Naive thymus-derived CD4-positive, alpha-beta T cell (primary cell): ENCODE measurements around the gene RUFY2. TPM values are rescaled to one million over a fixed set of nuclear protein-coding genes. Genes with fewer than 3 reads are reported as not detected.
"Not testable (repeated sequence)": the region's sequence is repeated elsewhere in the genome, so short reads cannot be mapped to it uniquely, and the experiment has no call there.

Experiments used
- ATAC-seq: fragments of 150-1000 bp; cut with Tn5 transposase; 2 replicates; pipeline ENCODE4 v1.10.0; 2021; ENCODE audit warnings: mild to moderate bottlenecking, moderate library complexity
- CTCF ChIA-PET: fragments of 350-600 bp; sonication (Branson Sonifier 250); formaldehyde crosslinking; loops from one replicate; lab custom pipeline; 2021; ENCODE audit warnings: antibody characterized with exemption; lab: Charles Lee
- POLR2A ChIA-PET: fragments of 350-600 bp; sonication (Branson Sonifier 250); formaldehyde crosslinking; loops from one replicate; lab custom pipeline; 2021; ENCODE audit warnings: antibody characterized with exemption, inconsistent platforms; lab: Charles Lee
- DNase-seq, 9 donors: peaks; one replicate each; pipeline versions ENCODE4 v3.0.0 to v3.0.0-alpha.2; 2020 to 2022; ENCODE audit warnings: mixed read lengths in 1 of 9
- H3K27ac ChIP-seq: one replicate; pipeline ENCODE4 v1.7.0; 2013; ENCODE audit warnings: mild to moderate bottlenecking, low read depth, low read length, moderate library complexity
- H3K27me3 ChIP-seq, 2 donors: one replicate each; pipeline ENCODE4 v1.7.0; 2013; ENCODE audit warnings: low read length in 2 of 2, mild to moderate bottlenecking in 2 of 2, moderate library complexity in 2 of 2; ENCODE audit not compliant: control insufficient read depth in 2 of 2, insufficient read depth in 2 of 2
- H3K36me3 ChIP-seq, 3 experiments: 1 replicate in 2 of 3; 2 replicates in 1 of 3; pipeline ENCODE4 v1.7.0; 2013; ENCODE audit warnings: low read length in 3 of 3, mild to moderate bottlenecking in 3 of 3, moderate library complexity in 1 of 3; ENCODE audit not compliant: insufficient read depth in 3 of 3, control insufficient read depth in 2 of 3
- H3K4me1 ChIP-seq, 2 donors: one replicate each; pipeline ENCODE4 v1.7.0; 2013; ENCODE audit warnings: low read length in 2 of 2, mild to moderate bottlenecking in 2 of 2, moderate library complexity in 1 of 2; ENCODE audit not compliant: control insufficient read depth in 2 of 2, insufficient read depth in 2 of 2
- H3K4me3 ChIP-seq: 2 replicates; pipeline ENCODE4 v1.7.0; 2013; ENCODE audit warnings: mild to moderate bottlenecking, low read length
- H3K9me3 ChIP-seq, 3 experiments: 1 replicate in 2 of 3; 2 replicates in 1 of 3; pipeline ENCODE4 v1.7.0; 2013; ENCODE audit warnings: low read length in 3 of 3; ENCODE audit not compliant: control insufficient read depth in 2 of 3
- H3K27ac Mint-ChIP-seq, 9 donors: one replicate each; pipeline ENCODE4 v1.8.0; 2020 to 2022; ENCODE audit warnings: mixed read lengths in 9 of 9, mild to moderate bottlenecking in 8 of 9, moderate library complexity in 5 of 9, inconsistent platforms in 2 of 9
- H3K27me3 Mint-ChIP-seq, 5 donors: one replicate each; pipeline ENCODE4 v1.8.0; 2021 to 2022; ENCODE audit warnings: mixed read lengths in 5 of 5, mild to moderate bottlenecking in 1 of 5
- H3K36me3 Mint-ChIP-seq, 5 donors: one replicate each; pipeline ENCODE4 v1.8.0; 2020 to 2022; ENCODE audit warnings: mixed read lengths in 5 of 5, mild to moderate bottlenecking in 3 of 5, inconsistent platforms in 1 of 5
- H3K4me1 Mint-ChIP-seq, 7 donors: one replicate each; pipeline ENCODE4 v1.8.0; 2020 to 2022; ENCODE audit warnings: mixed read lengths in 7 of 7, mild to moderate bottlenecking in 3 of 7, inconsistent platforms in 1 of 7
- H3K4me3 Mint-ChIP-seq, 10 donors: one replicate each; pipeline ENCODE4 v1.8.0; 2020 to 2022; ENCODE audit warnings: mild to moderate bottlenecking in 10 of 10, mixed read lengths in 10 of 10, moderate library complexity in 6 of 10, inconsistent platforms in 2 of 10
- H3K9me3 Mint-ChIP-seq, 11 donors: one replicate each; pipeline ENCODE4 v1.8.0; 2020 to 2022; ENCODE audit warnings: mixed read lengths in 11 of 11, mild to moderate bottlenecking in 4 of 11, inconsistent platforms in 1 of 11, moderate library complexity in 1 of 11
- intact Hi-C, 2 donors: fragments of 100-400 bp; cut with micrococcal nuclease; formaldehyde crosslinking; loops; one replicate each; pipeline ENCODE4 v1.15.1; 2023
- polyA plus RNA-seq, 2 donors: library from polyadenylated mRNA; unstranded; fragments of 300-500 nt; fragmentation: Illumina TruSeq; gene quantifications; one replicate each; pipeline ENCODE4 v1.2.3, GENCODE V29; 2021
- total RNA-seq, 6 experiments: library from RNA in 5 of 6; stranded (reverse) in 5 of 6; gene quantifications; 1 replicate in 5 of 6; 2 replicates in 1 of 6; pipeline ENCODE4 v1.2.3 and lab custom pipeline; 2021 to 2026

RUFY2 gene
- total RNA-seq (10 to 100 TPM; 15.1 to 24.7 (median 20.4) TPM), polyA plus RNA-seq (1 to 10 TPM; 6.1 to 6.4 TPM), total RNA-seq (lab: John Stamatoyannopoulos, UW) (33.1 reads per million, percentile 62 among the genes with 10 or more reads in this experiment)

DNA sequence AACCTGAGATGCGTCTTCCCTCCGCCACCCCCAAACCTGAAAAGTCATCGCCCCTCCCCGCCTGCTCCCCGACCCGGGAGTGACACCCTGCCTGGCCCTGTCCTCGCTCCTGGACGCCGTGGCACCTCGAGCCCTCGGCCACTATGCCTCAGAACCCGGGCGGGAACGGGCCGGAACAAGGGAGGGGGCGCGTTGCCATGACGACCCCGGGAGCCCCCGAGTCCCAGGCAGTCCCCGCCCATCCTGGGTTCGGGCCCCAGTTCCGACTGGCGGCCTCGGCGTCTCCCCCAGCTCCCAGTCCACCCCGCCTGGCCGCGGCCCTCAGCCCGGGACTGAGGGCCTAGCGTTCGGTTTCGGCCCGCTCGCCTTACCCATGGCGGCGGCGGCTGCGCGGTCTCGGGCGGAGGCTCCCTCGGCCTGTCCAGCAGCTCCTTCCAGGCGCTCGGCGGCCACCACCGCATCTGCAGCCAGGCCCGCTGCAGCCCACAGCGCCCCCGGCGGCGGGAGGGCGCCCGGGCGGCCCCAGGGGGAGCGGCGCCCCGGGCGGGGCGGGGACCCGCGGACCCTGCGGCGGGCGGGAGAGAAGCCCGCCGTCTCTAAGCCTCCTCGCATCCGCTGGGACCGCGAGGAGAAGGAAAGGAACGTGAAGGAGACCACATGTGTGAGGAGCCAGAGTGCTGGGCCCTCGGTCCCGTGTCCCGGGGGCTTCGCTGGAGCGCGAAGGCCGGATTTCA, at the start of gene RUFY2:
RUFY2 (minus strand) TSS at position 463 of the 734 bp plus-strand sequence; CDS start at position 375, 88 bp downstream.
- Histone ChIP-seq H3K4me1 (peaks cover 3 to 7% of the 10 kb centered on the region in 2 donors), H3K27ac (peak within 1 kb of the TSS; percentile 76), H3K9me3 (no peaks in the 10 kb centered on the region), H3K27me3 (no peaks in the 10 kb centered on the region), H3K4me3 (peak within 1 kb of the TSS; percentile 73), H3K36me3 (peaks cover 0 to 8% (median 0%) of the 10 kb centered on the region in 3 experiments)
- Mint-ChIP-seq H3K27me3 (no peaks in the 10 kb centered on the region), H3K4me1 (peaks cover 10 to 19% (median 17%) of the 10 kb centered on the region in 7 donors), H3K4me3 (peak within 1 kb of the TSS; percentile 85 to 96 (median 89)), H3K27ac (peak within 1 kb of the TSS; percentile 62 to 90 (median 81)), H3K9me3 (no peaks in the 10 kb centered on the region), H3K36me3 (no peaks in the 10 kb centered on the region)
- ATAC-seq (peak; percentile 98), DNase-seq (peak; percentile 61 to 91 (median 74))
- ChIA-PET CTCF (interaction anchor here (0.6 to 0.9 kb wide), 3 partner anchors 59 to 589 kb away, joined by 3 read pairs; no protein-coding TSS in a partner anchor), POLR2A (interaction anchor here (0.8 to 1.1 kb wide), 3 partner anchors 73 to 120 kb away, joined by 3 to 4 read pairs (median 3); partner anchors contain the start of gene HNRNPH3)
- intact Hi-C loops, result loop anchor here (1.0 to 5.0 kb wide), 17 partner anchors 64 to 715 kb away; partner anchors contain the start of genes CCAR1 (in 2 of the 2), DDX50 (in 2 of the 2), DNA2 (in 2 of the 2) and HERC4 (in 2 of the 2)

GRCh38 chr10:68449698-68450097, 42.6 kb upstream of the RUFY2 start:
- H3K4me3 ChIP-seq, H3K27me3 ChIP-seq, H3K9me3 ChIP-seq, CTCF ChIA-PET, ATAC-seq, H3K27ac ChIP-seq, H3K27ac Mint-ChIP-seq, H3K4me1 ChIP-seq, H3K36me3 ChIP-seq, H3K27me3 Mint-ChIP-seq, POLR2A ChIA-PET, H3K4me1 Mint-ChIP-seq, H3K9me3 Mint-ChIP-seq, intact Hi-C loops, H3K4me3 Mint-ChIP-seq, DNase-seq: not testable (repeated sequence)
- peaks cover 3 to 17% (median 10%) of the 10 kb centered on the region in 5 donors for H3K36me3 Mint-ChIP-seq

GRCh38 chr10:68446179-68446578, 39.1 kb upstream of the RUFY2 start:
- DNase-seq, result no peak
- CTCF ChIA-PET, result no interaction called here
- intact Hi-C loops, result no loop called here
- H3K4me1 Mint-ChIP-seq, result no peaks in the 10 kb centered on the region
- H3K4me3 Mint-ChIP-seq, result no peak overlapping the region
- H3K9me3 ChIP-seq, result no peaks in the 10 kb centered on the region
- no peaks in the 10 kb centered on the region for H3K4me1 ChIP-seq
- H3K36me3 Mint-ChIP-seq, result peaks cover 0 to 12% (median 5%) of the 10 kb centered on the region in 5 donors
- no peak overlapping the region for H3K27ac ChIP-seq
- no peaks in the 10 kb centered on the region for H3K27me3 Mint-ChIP-seq
- no peak for ATAC-seq
- no peaks in the 10 kb centered on the region for H3K36me3 ChIP-seq
- POLR2A ChIA-PET, result interaction anchor here (0.6 kb wide), 1 partner anchor 14 kb away, joined by 3 read pairs; no protein-coding TSS in a partner anchor
- no peak overlapping the region for H3K27ac Mint-ChIP-seq
- H3K27me3 ChIP-seq, result no peaks in the 10 kb centered on the region
- no peak overlapping the region for H3K4me3 ChIP-seq
- peaks cover 0 to 1% (median 0%) of the 10 kb centered on the region in 11 donors for H3K9me3 Mint-ChIP-seq

DNA sequence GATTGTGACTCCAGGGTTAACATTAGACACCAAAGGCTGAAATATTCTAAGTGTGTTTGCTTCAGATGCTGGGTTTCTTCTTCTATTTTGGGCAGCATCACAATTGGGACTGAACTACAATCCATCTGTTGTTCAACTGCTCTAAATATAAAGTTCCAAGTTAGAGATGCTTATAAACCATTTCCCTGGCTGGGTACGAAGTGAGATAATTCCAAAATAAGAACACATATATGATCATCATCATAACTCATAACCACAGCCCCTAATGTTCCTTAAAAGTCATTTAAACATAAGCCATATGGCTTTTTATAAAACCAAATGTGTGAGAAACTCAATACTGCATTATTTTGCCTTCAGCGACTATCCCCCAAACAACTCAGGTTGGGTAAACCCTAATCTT, 35.9 kb upstream of the RUFY2 start:
- Histone ChIP-seq H3K4me3 (no peak overlapping the region), H3K27me3 (no peaks in the 10 kb centered on the region), H3K36me3 (no peaks in the 10 kb centered on the region), H3K9me3 (no peaks in the 10 kb centered on the region), H3K4me1 (no peaks in the 10 kb centered on the region), H3K27ac (no peak overlapping the region)
- Mint-ChIP-seq H3K27ac (no peak overlapping the region), H3K4me1 (no peaks in the 10 kb centered on the region), H3K27me3 (no peaks in the 10 kb centered on the region), H3K9me3 (peaks cover 0 to 1% (median 0%) of the 10 kb centered on the region in 11 donors), H3K36me3 (peaks cover 0 to 8% (median 0%) of the 10 kb centered on the region in 5 donors), H3K4me3 (no peak overlapping the region)
- ChIA-PET POLR2A (interaction anchor here (0.6 kb wide), 2 partner anchors 124 to 461 kb away, joined by 3 read pairs; no protein-coding TSS in a partner anchor), CTCF (no interaction called here)
- intact Hi-C loops, result no loop called here
- DNase-seq (no peak), ATAC-seq (no peak)

DNA sequence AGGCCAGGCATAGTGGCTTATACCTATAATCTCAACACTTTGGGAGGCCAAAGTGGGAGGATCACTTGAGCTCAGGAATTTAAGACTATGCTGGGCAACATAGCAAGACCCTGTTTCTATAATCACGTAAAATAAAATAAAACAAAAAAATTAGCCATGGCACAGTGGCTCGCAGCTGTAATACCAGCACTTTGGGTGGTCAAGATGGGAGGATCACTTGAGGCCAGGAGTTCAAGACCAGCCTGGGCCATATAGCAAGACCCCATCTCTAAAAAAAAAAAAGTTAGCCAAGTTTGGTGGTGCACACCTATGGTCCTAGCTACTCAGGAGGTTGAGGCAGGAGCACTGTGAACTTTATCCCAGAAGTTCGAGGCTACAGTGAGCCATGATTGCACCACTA, 33.8 kb upstream of the RUFY2 start:
- Mint-ChIP-seq H3K36me3 (peaks cover 0 to 7% (median 4%) of the 10 kb centered on the region in 5 donors), H3K27ac (no peak overlapping the region), H3K4me3 (no peak overlapping the region), H3K4me1 (peaks cover 0 to 4% (median 0%) of the 10 kb centered on the region in 7 donors), H3K27me3 (no peaks in the 10 kb centered on the region), H3K9me3 (no peaks in the 10 kb centered on the region)
- Histone ChIP-seq H3K9me3 (no peaks in the 10 kb centered on the region), H3K36me3 (no peaks in the 10 kb centered on the region), H3K27me3 (no peaks in the 10 kb centered on the region), H3K27ac (no peak overlapping the region), H3K4me3 (no peak overlapping the region), H3K4me1 (no peaks in the 10 kb centered on the region)
- no peak for DNase-seq
- intact Hi-C loops, result no loop called here
- ChIA-PET CTCF (no interaction called here), POLR2A (no interaction called here)
- ATAC-seq, result no peak

GRCh38 chr10:68435803-68436202, 28.7 kb upstream of the RUFY2 start:
- H3K36me3 ChIP-seq, result no peaks in the 10 kb centered on the region
- ChIA-PET POLR2A (no interaction called here), CTCF (no interaction called here)
- intact Hi-C loops, result no loop called here
- H3K4me1 ChIP-seq, result no peaks in the 10 kb centered on the region
- no peaks in the 10 kb centered on the region for H3K27me3 ChIP-seq
- peaks cover 0 to 4% (median 0%) of the 10 kb centered on the region in 7 donors for H3K4me1 Mint-ChIP-seq
- no peak for DNase-seq
- H3K27ac Mint-ChIP-seq, result peak overlapping the region in 1 of 9 donors; percentile 40
- no peak overlapping the region for H3K27ac ChIP-seq
- ATAC-seq, result peak; percentile 31
- no peaks in the 10 kb centered on the region for H3K9me3 Mint-ChIP-seq
- H3K36me3 Mint-ChIP-seq, result peaks cover 0 to 7% (median 5%) of the 10 kb centered on the region in 5 donors
- H3K27me3 Mint-ChIP-seq, result no peaks in the 10 kb centered on the region
- H3K4me3 ChIP-seq, result no peak overlapping the region
- no peak overlapping the region for H3K4me3 Mint-ChIP-seq
- H3K9me3 ChIP-seq, result no peaks in the 10 kb centered on the region
